ENCODE measurements around the gene JARID2. TPM values are rescaled to one million over a fixed set of nuclear protein-coding genes. Genes with fewer than 3 reads are reported as not detected.

JARID2 gene
- total RNA-seq, 1 donor from 2014 or later, result 17.9 TPM

GRCh38 chr6:15317934-15318902 lies 72.3 kb downstream of the JARID2 start:
- Histone ChIP-seq H3K9me3 (no peaks in the 10 kb centered on the region), H3K27ac (no peak overlapping the region), H3K4me3 (no peak overlapping the region), H3K4me1 (peaks cover 17% of the 10 kb centered on the region), H3K36me3 (no peaks in the 10 kb centered on the region), H3K27me3 (no peaks in the 10 kb centered on the region)
- TF ChIP-seq POLR2AphosphoS5 (IDR thresholded peaks at IDR 0.05; ENCODE audit: insufficient read depth in 1 of 2, low read depth in 1 of 2), result no peak
- no peak for TF ChIP-seq POLR2A (IDR thresholded peaks at IDR 0.05)
- TF ChIP-seq, protein P1, sequence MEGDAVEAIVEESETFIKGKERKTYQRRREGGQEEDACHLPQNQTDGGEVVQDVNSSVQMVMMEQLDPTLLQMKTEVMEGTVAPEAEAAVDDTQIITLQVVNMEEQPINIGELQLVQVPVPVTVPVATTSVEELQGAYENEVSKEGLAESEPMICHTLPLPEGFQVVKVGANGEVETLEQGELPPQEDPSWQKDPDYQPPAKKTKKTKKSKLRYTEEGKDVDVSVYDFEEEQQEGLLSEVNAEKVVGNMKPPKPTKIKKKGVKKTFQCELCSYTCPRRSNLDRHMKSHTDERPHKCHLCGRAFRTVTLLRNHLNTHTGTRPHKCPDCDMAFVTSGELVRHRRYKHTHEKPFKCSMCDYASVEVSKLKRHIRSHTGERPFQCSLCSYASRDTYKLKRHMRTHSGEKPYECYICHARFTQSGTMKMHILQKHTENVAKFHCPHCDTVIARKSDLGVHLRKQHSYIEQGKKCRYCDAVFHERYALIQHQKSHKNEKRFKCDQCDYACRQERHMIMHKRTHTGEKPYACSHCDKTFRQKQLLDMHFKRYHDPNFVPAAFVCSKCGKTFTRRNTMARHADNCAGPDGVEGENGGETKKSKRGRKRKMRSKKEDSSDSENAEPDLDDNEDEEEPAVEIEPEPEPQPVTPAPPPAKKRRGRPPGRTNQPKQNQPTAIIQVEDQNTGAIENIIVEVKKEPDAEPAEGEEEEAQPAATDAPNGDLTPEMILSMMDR (IDR thresholded peaks at IDR 0.05), result no peak
- intact Hi-C loops (cut with DNase I), result no loop called here
- DNase-seq (ENCODE audit: extremely low spot score in 2 of 2), result no peak

GRCh38 chr6:15319677-15320076 lies 73.8 kb downstream of the JARID2 start:
- intact Hi-C loops (cut with DNase I), result no loop called here
- TF ChIP-seq POLR2A (IDR thresholded peaks at IDR 0.05), result no peak
- TF ChIP-seq POLR2AphosphoS5 (IDR thresholded peaks at IDR 0.05; ENCODE audit: insufficient read depth in 1 of 2, low read depth in 1 of 2), result no peak
- TF ChIP-seq, protein P1 (IDR thresholded peaks at IDR 0.05), result no peak
- H3K9me3 ChIP-seq, result no peaks in the 10 kb centered on the region
- peaks cover 17% of the 10 kb centered on the region for H3K4me1 ChIP-seq
- no peak overlapping the region for H3K27ac ChIP-seq
- H3K36me3 ChIP-seq, result no peaks in the 10 kb centered on the region
- H3K27me3 ChIP-seq, result no peaks in the 10 kb centered on the region
- H3K4me3 ChIP-seq, result no peak overlapping the region
- no peak for DNase-seq (ENCODE audit: extremely low spot score in 2 of 2)

DNA sequence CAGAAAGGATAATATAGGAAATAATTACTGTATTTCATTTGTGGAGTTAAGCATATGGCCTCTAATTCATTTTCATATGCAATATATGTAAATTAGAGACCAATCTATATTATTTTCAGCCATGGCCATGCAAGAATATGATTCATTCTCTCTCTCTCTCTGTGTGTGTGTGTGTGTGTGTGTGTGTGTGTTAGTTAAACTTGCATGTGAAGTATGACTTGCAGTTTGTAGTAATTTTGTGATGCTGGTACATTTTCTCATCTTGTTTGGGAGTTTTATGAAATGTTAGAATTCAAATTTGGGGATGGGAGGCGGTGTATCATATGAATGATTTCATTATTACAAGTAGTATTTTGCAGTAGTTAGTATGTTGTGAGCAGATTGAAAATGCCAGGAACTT lies 74.8 kb downstream of the JARID2 start:
- TF ChIP-seq, protein P1 (IDR thresholded peaks at IDR 0.05), result no peak
- TF ChIP-seq POLR2A (IDR thresholded peaks at IDR 0.05) (no peak), POLR2AphosphoS5 (IDR thresholded peaks at IDR 0.05; ENCODE audit: insufficient read depth in 1 of 2, low read depth in 1 of 2) (no peak)
- H3K9me3 ChIP-seq, result no peaks in the 10 kb centered on the region
- no peaks in the 10 kb centered on the region for H3K27me3 ChIP-seq
- no peak overlapping the region for H3K4me3 ChIP-seq
- no peak overlapping the region for H3K27ac ChIP-seq
- H3K36me3 ChIP-seq, result no peaks in the 10 kb centered on the region
- intact Hi-C loops (cut with DNase I), result no loop called here
- peaks cover 17% of the 10 kb centered on the region for H3K4me1 ChIP-seq
- DNase-seq (ENCODE audit: extremely low spot score in 2 of 2), result no peak

- Histone ChIP-seq H3K4me1 (peaks cover 17% of the 10 kb centered on the region), H3K9me3 (no peaks in the 10 kb centered on the region), H3K27me3 (no peaks in the 10 kb centered on the region), H3K27ac (no peak overlapping the region), H3K36me3 (no peaks in the 10 kb centered on the region), H3K4me3 (no peak overlapping the region)
- no peak for TF ChIP-seq POLR2AphosphoS5 (IDR thresholded peaks at IDR 0.05; ENCODE audit: insufficient read depth in 1 of 2, low read depth in 1 of 2)
- TF ChIP-seq, protein P1 (IDR thresholded peaks at IDR 0.05), result no peak
- intact Hi-C loops (cut with DNase I), result no loop called here
- DNase-seq (ENCODE audit: extremely low spot score in 2 of 2), result no peak
These were observed 76.3 kb downstream of the JARID2 start for GRCh38 chr6:15322184-15322583.
